KOPT-K1 (cell line): Measurements from ENCODE around the gene SH3BP4.
"Not testable (repeated sequence)": the region's sequence is repeated elsewhere in the genome, so short reads cannot be mapped to it uniquely, and the experiment has no call there.

Experiments
- H3K27ac ChIP-seq: fragments of 200-600 bp; sonication (generic); 2 replicates; pipeline ENCODE4 v1.5.1; 2016; ENCODE audit warnings: antibody characterized with exemption, mild to moderate bottlenecking, low read depth, low read length; ENCODE audit not compliant: poor library complexity, severe bottlenecking
- H3K36me3 ChIP-seq: fragments of 200-600 bp; sonication (generic); 2 replicates; pipeline ENCODE4 v1.5.1; 2017; ENCODE audit warnings: antibody characterized with exemption, mild to moderate bottlenecking, low read length, moderate library complexity; ENCODE audit not compliant: insufficient read depth
- H3K9me3 ChIP-seq: fragments of 200-600 bp; sonication (generic); 2 replicates; pipeline ENCODE4 v1.5.1; 2017; ENCODE audit warnings: antibody characterized with exemption, low read length, mild to moderate bottlenecking; ENCODE audit not compliant: insufficient read depth, poor library complexity, severe bottlenecking

The SH3BP4 gene

DNA sequence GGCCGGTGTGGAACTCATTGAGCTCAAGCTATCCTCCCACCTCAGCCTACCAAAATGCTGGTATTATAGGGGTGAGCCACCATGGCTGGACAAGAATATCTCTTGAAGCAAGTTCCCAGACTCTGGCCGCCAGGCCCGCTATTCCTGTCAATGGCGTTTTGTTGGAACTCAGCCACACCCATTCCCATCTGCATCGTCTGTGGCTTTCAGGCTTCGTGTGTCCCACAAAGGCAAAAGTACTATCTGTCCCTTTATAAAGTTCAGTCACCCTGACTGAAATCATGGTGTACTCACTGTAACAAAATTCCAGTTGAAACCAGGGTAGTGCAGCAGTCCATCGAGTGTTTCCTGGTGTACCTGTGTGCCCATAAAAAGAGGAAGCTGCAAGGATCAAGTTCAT is 96.7 kb downstream of the SH3BP4 start:
- Histone ChIP-seq H3K9me3 (no peaks in the 10 kb centered on the region), H3K27ac (no peak overlapping the region), H3K36me3 (no peaks in the 10 kb centered on the region)

DNA sequence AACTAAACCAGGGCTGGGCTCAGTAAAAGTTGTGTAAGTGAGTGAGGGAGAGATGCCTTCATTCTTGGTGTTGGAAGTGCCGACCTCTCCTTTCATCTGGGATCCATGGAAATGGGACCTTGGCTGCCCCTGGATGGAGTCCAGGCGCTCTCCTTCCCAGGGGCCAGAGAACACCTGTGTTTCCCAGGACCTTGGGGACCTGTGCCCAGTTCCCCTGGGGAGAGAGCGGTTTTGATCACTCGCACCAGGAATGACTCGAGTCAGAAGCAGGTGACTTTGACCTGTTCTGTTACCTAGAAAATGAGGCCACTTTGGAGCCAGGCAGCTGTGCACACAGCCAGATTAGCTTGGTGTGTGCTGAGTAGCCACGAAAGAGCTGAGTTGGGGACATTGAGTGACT is 97.3 kb downstream of the SH3BP4 start:
- no peaks in the 10 kb centered on the region for H3K36me3 ChIP-seq
- H3K27ac ChIP-seq: no peak overlapping the region
- H3K9me3 ChIP-seq: no peaks in the 10 kb centered on the region

DNA sequence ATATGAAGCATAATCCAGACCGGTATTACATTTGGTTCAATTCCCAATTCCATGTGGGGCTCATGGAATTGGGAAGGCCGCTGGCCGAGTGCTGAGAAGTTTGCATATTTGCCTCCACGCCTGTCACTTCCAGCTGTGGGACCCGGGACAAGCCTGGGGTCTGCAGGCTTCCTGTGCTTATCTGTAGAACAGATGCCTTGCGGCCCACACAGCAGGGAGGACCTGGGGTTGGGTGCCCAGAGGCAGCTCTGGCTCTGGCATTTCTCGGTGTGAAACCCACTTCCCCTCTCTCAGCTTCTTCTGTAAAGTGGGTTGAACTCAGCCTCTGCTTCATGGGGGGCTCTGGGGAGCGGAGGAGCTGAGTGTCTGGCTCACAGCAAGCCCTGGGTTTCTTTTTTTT is 97.9 kb downstream of the SH3BP4 start:
- Histone ChIP-seq H3K27ac (no peak overlapping the region), H3K9me3 (no peaks in the 10 kb centered on the region)

DNA sequence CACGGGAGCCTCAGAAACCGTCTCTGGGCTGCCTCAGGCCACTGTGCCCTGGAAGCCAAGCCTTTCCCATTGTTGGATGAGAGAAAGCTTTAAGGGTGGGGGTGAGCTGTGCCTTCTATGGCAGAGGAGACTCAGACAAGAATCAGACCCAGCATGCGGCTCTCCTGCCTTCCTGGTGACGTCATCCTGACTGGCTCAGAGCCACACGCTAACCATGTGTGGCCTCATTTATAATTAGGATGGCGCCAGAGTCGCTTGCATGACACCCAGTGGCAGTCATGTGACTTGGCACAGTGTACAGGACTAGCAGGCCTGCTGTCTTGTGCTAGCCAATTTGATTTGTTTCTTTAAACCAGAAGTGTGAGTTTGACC is 99.1 kb downstream of the SH3BP4 start:
- Histone ChIP-seq H3K9me3 (no peaks in the 10 kb centered on the region), H3K27ac (no peak overlapping the region), H3K36me3 (no peaks in the 10 kb centered on the region)

More for the DNA sequence above, 97.9 kb downstream of the SH3BP4 start:
- H3K36me3 ChIP-seq: no peaks in the 10 kb centered on the region

DNA sequence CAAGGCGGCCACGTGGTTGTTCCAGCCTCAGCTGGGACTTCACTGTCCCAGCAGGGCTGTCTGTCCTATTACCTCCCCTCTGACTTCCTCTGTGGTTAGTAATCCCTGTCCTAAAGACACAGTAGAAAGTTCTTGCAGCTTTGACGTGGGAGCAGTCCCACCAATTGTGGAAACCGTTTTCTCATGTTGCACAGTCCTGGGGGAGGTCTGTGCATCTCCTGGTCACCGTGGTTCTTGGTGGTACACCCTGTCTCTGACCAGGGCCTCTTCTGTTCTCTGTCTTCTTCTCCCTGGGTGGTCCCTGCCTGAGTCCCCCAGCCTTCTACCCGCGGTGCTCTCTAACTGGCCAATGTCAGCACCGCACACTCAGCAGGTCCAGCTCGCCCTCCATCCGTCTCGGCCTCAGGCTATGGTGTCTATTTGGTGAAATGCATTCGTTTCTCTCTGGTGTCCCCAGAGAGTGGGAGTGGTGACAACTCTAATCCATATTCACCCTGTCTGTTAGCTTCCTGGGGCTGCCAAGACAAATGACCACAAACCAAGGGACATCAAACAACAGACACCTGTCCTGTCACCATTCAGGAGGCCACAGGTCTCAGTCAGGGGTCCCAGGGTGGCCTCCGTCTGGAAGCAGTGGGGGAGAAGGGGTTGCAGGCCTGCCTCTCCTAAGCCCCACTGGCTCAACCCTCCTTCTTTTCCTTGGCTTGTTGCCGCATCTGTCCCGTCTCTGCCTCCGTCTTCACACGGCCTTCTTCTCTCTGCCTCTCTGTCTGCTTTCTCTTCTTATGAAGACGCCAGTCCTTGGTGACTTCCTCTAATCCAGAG is 99.8 kb downstream of the SH3BP4 start:
- Histone ChIP-seq H3K9me3 (no peaks in the 10 kb centered on the region), H3K36me3 (no peaks in the 10 kb centered on the region), H3K27ac (no peak overlapping the region)

DNA sequence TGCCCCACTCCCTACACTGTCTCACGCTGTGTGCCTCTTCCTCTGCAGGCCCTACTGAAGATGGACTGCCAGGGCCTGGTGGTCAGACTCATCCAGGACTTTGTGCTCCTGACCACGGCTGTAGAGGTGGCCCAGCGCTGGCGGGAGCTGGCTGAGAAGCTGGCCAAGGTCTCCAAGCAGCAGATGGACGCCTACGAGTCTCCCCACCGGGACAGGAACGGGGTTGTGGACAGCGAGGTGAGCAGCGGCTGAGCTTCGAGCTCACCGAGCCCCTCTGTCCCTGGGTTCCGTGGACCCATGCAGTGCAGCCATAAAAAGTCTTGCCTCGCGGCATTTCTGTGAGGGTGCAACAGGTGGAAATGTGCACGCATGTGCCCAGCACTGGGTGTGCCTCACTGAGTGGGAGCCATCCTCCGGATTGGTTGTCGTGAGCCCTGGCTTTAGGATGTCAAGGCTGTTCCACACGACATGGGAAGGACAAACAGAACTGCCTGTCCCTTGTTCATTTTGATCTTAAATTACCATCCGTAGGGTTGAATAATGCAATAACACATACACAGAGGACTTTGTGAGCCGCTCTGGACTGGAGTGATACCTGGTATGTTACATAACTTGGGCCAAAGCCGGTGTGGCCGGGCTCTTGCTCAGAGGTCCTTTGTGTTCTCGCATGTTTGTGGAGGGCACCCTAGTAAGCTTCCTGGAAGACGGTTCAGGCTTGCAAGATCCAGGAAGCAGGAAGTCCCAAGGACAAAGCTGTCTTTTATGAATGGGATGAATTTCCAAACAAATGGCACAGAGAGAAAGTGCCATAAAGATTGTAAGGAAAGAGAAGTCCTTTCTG is 100.9 kb downstream of the SH3BP4 start:
- no peak overlapping the region for H3K27ac ChIP-seq
- H3K9me3 ChIP-seq: no peaks in the 10 kb centered on the region
- H3K36me3 ChIP-seq: no peaks in the 10 kb centered on the region

DNA sequence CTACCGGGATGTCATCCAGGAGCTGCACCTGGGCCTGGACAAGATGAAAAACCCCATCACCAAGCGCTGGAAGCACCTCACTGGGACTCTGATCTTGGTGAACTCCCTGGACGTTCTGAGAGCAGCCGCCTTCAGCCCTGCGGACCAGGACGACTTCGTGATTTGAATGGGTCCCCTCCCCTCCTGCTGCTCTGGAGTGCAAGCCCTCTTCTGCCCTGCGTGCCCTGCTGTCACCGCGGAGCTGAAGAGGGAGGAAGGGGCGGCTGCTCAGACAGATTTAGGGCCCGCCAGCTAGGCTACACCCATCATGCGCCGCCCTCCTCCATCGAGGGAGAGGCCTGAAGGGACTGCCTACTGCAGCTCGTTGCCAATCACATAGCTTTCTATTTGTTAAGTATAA is 101.8 kb downstream of the SH3BP4 start:
- no peaks in the 10 kb centered on the region for H3K36me3 ChIP-seq
- H3K9me3 ChIP-seq: no peaks in the 10 kb centered on the region
- H3K27ac ChIP-seq: no peak overlapping the region

DNA sequence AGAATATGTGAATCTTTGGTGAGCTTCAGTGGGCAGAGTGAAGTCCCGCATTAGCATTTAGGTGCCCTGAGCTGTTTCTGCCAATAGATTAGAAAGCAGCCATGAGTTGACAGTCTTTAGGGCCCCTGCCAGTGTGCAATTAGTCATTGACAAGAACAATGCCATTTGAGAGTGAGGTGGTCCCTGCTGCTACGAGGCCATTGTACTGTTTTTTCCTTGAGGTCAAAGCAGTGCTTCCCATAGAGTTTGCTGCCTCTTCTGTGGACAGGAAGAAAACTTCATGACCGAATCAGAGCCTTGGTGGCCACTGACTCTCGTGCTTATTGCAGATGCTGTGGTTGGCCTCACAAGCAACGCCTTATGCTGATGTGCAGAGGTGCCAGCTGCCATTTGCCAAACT is 102.7 kb downstream of the SH3BP4 start:
- Histone ChIP-seq H3K9me3 (no peaks in the 10 kb centered on the region), H3K36me3 (no peaks in the 10 kb centered on the region), H3K27ac (no peak overlapping the region)

DNA sequence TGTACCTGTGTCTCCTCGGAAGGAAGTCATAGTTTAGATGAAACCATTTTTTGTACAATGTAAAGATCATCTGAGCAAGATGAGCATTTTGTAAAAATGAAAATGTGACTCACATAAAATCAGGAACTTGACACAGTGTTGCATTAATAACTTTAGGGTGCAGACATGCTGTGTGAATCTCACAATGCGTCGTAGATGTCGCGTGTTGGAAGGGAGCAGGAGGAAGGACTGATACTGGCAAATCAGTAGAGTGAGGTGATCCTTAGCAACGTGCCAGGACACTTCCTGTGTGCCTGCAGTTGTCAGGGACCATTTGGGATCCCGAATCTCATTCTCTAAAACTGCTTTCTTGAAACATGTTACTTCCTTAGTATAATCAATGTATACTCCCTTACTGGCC is 103.1 kb downstream of the SH3BP4 start:
- Histone ChIP-seq H3K27ac (no peak overlapping the region), H3K36me3 (no peaks in the 10 kb centered on the region), H3K9me3 (no peaks in the 10 kb centered on the region)

DNA sequence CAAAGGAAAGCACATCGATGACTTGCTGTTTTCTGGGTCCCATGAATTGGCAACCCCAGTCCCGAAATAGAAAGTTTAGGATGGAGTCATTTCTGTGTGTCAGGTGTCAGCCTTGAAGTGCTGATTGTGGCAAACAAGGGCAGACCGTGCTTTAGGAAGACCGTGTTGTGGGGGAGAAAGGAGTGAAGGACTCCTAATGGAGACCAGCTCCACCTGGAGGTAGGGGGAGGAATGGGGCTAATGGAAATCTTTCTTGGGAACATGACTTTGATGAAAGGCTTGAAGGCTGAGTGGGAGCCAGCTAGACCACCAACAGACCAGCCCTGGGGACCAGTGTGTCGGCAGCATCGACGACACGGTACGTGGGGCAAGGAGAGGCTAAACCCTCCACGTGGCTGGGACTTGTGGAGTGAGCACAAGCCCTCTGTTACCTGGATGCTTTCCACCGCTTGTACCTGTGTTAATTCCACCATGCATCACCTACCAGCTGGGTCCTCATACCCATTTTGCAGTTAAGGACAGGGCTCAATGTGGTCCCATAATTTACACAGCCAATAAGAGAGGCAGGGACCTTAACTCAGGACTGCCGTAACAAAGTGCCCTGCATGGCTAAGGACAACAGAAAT is 104.2 kb downstream of the SH3BP4 start:
- Histone ChIP-seq H3K9me3 (no peaks in the 10 kb centered on the region), H3K36me3 (no peaks in the 10 kb centered on the region), H3K27ac (no peak overlapping the region)

DNA sequence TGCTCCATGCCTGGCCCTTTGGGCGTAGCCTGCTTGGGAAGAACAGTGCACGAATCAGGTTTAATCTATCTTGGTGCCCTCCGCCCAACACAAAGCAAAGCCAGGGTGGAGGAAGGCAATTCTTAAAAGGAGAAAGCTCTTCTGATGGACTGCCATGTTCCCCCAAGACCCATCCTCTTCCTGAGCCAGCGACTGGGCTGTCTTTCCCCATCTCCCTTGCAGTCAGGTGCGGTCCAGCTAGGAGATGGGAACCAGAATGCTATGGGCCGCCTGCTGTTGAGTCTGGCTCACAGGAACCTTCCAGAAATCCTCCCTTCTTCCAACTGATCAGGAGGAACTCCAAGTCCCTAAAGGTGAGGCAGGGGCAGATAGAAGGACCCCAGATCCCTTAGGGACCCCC is 105.0 kb downstream of the SH3BP4 start:
- Histone ChIP-seq H3K9me3 (no peaks in the 10 kb centered on the region), H3K36me3 (no peaks in the 10 kb centered on the region), H3K27ac (no peak overlapping the region)

DNA sequence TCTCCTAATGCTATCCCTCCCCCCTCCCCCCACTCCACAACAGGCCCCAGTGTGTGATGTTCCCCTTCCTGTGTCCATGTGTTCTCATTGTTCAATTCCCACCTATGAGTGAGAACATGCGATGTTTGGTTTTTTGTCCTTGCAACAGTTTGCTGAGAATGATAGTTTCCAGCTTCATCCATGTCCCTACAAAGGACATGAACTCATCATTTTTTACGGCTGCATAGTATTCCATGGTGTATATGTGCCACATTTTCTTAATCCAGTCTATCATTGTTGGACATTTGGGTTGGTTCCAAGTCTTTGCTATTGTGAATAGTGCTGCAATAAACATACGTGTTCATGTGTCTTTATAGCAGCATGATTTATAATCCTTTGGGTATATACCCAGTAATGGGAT is 105.8 kb downstream of the SH3BP4 start:
- not testable (repeated sequence) for H3K27ac ChIP-seq, H3K36me3 ChIP-seq, H3K9me3 ChIP-seq

DNA sequence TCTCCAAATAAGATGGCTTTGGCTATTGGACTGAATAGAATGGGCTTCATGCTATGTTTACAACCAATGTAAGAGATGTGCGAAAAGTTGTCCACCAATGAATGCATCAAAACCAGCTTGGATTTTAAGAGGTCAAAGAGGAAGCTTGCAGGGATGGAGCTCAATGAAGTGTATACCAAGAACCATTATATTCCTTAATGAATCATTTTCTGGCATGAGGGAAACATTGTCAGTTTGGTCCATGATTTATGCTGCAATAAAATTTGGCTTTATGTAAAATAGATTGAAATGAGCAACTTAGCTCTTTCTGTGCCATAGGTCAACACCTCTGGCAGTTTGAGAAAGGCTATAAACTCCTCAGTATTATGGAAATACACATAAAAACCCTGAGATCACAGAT is 107.3 kb downstream of the SH3BP4 start:
- H3K9me3 ChIP-seq: no peaks in the 10 kb centered on the region
- H3K27ac ChIP-seq: no peak overlapping the region
- H3K36me3 ChIP-seq: no peaks in the 10 kb centered on the region

DNA sequence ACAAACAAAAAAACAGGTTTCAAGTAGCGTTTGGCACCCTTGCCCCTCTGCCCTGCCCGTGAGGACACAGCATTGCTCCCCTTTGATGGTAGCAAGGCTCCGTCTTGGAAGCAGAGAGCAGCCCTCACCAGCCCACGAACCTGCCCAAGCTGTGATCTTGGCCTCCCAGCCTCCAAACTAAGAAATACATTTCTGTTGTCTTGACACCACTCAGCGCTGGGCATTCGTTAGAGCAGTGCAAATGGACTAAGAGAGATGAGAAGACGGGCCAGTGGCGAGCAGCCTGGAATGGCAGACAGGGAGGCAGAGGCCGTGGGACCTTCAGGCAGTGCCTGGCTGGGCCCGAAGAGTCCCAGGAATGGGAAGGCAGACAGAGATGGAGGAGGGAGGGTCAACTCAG is 109.8 kb downstream of the SH3BP4 start:
- no peaks in the 10 kb centered on the region for H3K9me3 ChIP-seq
- H3K36me3 ChIP-seq: no peaks in the 10 kb centered on the region
- H3K27ac ChIP-seq: no peak overlapping the region

DNA sequence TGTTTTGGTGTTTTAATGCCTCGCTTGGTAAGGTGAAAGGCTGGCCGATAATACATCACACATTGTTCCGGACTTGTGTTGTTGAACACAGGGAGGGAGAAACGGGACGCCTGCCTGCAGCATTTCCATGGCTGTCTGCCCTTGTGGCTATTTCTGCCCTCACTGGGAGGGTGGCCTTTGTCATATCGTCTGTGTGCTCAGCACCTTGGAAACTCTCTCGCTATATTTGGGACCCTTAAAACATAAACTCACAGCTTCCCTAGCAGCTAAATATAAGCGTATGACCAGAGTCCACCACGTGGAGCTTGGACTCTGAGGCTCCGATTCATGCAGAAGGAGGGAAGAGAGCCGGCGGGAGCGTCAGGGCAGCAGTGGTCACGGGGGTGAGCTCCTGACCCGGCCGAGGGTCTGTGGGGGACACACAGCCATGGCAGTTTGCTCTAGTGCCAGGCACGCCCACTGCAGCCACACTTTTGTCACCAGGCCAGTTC is 111.7 kb downstream of the SH3BP4 start:
- Histone ChIP-seq H3K9me3 (no peaks in the 10 kb centered on the region), H3K27ac (no peak overlapping the region)

More for the DNA sequence above, 111.7 kb downstream of the SH3BP4 start:
- no peaks in the 10 kb centered on the region for H3K36me3 ChIP-seq
